Adrenal gland (tissue), 12 donors: ENCODE results near the gene KCNC1. TPM values are rescaled to one million over a fixed set of nuclear protein-coding genes. Genes with fewer than 3 reads are reported as not detected.
A peak's percentile ranks its signal among the peaks of the same experiment; 100 is the strongest.

Experiments used
- DNase-seq, 7 donors: peaks; one replicate each; pipeline ENCODE4 v3.0.0-alpha.2; 2019 to 2020
- H3K27ac ChIP-seq, 5 donors: fragments of 200-600 bp; sonication (generic) in 4 of 5; 1 replicate in 3 of 5; 2 replicates in 2 of 5; pipeline versions ENCODE4 v1.5.1 to v1.8.0; 2016 to 2020; ENCODE audit warnings: mild to moderate bottlenecking in 1 of 5
- H3K27me3 ChIP-seq: fragments of 200-600 bp; 2 replicates; pipeline ENCODE4 v1.8.0; 2021
- H3K36me3 ChIP-seq, 2 donors: fragments of 200-600 bp; replicated peaks in 1 of 2; 1 replicate in 1 of 2; 2 replicates in 1 of 2; pipeline versions ENCODE4 v1.5.1 to v1.8.0; 2018 to 2022
- H3K4me1 ChIP-seq, 2 donors: fragments of 200-600 bp; replicated peaks in 1 of 2; 1 replicate in 1 of 2; 2 replicates in 1 of 2; pipeline versions ENCODE4 v1.5.1 to v1.8.0; 2018 to 2021
- H3K4me3 ChIP-seq, 4 donors: fragments of 200-600 bp; sonication (generic) in 3 of 4; one replicate each; pipeline ENCODE4 v1.5.1; 2016 to 2018
- H3K9me3 ChIP-seq, 3 donors: fragments of 200-600 bp; sonication (generic) in 1 of 3; replicated peaks in 1 of 3; 1 replicate in 2 of 3; 2 replicates in 1 of 3; pipeline versions ENCODE4 v1.5.1 to v1.8.0; 2016 to 2021
- CTCF ChIP-seq, 6 experiments: fragments of 450-650 bp in 4 of 6; fragments of 200-600 bp in 2 of 6; sonication (generic) in 1 of 6; IDR thresholded peaks; 1 replicate in 5 of 6; 2 replicates in 1 of 6; pipeline versions ENCODE4 v1.5.1 to v1.8.0; 2016 to 2021; ENCODE audit warnings: antibody characterized with exemption in 6 of 6, mild to moderate bottlenecking in 2 of 6, moderate library complexity in 1 of 6
- POLR2A ChIP-seq, 2 donors: fragments of 450-650 bp; IDR thresholded peaks; one replicate each; pipeline ENCODE4 v1.6.1; 2017; ENCODE audit warnings: antibody characterized with exemption in 2 of 2, mild to moderate bottlenecking in 2 of 2, moderate library complexity in 1 of 2
- WGBS, 4 donors: extraction: QIAGEN DNeasy Blood & Tissue Kit in 2 of 4; methylation state at CpG; one replicate each; pipeline versions ENCODE4 v1.1.5 to v1.1.7; 2013 to 2017; 5-methylcytosine and 5-hydroxymethylcytosine counted together
- intact Hi-C, 2 donors: fragments of 100-400 bp; cut with DNase I; formaldehyde crosslinking; loops; one replicate each; pipeline versions ENCODE4 v1.14.1 to v1.15.0; 2022 to 2023
- polyA plus RNA-seq, 3 donors: library from polyadenylated mRNA; stranded (reverse); fragments of 200-250 nt in 2 of 3; fragments of 350-450 nt in 1 of 3; fragmentation: Illumina TruSeq in 1 of 3; extraction: RNeasy Lipid Tissue Mini Kit (QIAGEN cat#74804) in 1 of 3; gene quantifications; one replicate each; pipeline ENCODE4 v1.2.3, GENCODE V29; 2013 to 2014
- total RNA-seq, 9 donors: library from RNA; depleted of rRNA in 4 of 9; stranded (reverse); fragments of >200 nt in 4 of 9; fragments of 120-200 nt in 1 of 9; fragmentation: NEBNext Ultra II Directional in 1 of 9; extraction: Animal tissue kit (Norgen Biotek cat#: 25700) in 1 of 9; gene quantifications; one replicate each; pipeline versions ENCODE4 v1.1.0 to v1.2.4, GENCODE V29; 2013 to 2023
- donor health status: healthy with polysubstance abuse.
- donor health status: Bipolar disorder and iron deficiency.
- donor health status: DM: yes; HTN: yes; CAD: no.
- donor health status: DM: no; HTN: no; CAD: no.
- donor health status: DM: no; HTN: no; CAD: no.
- donor health status: DM: yes; HTN: yes; CAD: no.

Gene KCNC1
- total and polyA plus RNA-seq, 12 donors, result 0.06 to 1.3 (median 0.55) TPM; not detected in 3

DNA sequence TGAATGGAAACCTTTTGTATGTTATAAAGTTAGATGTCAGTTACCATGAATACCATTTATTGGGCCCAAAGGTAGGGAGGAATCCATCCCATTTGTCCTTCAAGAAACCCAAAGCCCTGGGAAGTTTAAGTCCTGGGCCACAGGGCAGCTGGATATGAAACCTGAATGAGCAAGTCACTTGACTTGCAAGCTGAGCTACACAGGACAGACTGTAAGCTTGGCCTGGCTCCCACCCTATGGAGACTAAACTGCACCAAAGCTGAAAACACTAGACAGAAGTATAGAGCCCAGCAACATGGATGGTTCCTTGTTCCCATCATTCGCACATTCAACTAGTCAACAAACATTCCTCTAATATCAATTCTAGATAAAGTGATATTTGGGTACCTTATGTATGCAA lies 71.3 kb downstream of the KCNC1 start:
- Histone ChIP-seq H3K27me3 (no peaks in the 10 kb centered on the region), H3K27ac (no peak overlapping the region), H3K4me3 (no peak overlapping the region), H3K36me3 (no peaks in the 10 kb centered on the region), H3K9me3 (no peaks in the 10 kb centered on the region), H3K4me1 (peaks cover 0 to 2% of the 10 kb centered on the region in 2 donors)
- DNase-seq, result no peak
- 78 to 100% (median 98%) methylated on average over 1 of the region's 1 CpG for WGBS, 4 donors
- intact Hi-C loops, result no loop called here
- TF ChIP-seq CTCF (IDR thresholded peaks at IDR 0.05) (no peak), POLR2A (IDR thresholded peaks at IDR 0.05) (no peak)

DNA sequence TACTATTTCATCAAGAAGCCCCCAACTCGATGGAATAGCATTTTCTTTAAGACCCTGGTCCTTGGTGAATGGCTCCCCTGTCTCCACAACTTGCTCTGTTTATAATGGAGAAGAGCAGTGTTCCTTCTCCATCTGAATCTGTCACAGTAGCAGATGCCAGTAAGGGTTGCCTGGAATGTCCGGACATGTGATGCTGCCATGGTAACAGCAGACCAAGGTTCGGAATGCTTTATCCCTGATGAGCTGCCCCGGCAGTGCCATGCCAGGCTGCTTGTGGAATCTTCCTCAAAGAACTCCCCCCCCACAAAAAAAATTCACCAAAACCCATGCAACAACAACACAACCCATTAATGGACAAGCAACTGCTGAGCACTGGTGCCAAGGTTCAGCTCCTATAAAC lies 72.5 kb downstream of the KCNC1 start:
- no peaks in the 10 kb centered on the region for H3K9me3 ChIP-seq
- WGBS, 4 donors, result 85 to 87% (median 86%) methylated on average over 3 to 4 of the region's 4 CpGs
- H3K4me1 ChIP-seq, result peaks cover 0 to 4% of the 10 kb centered on the region in 2 donors
- H3K36me3 ChIP-seq, result no peaks in the 10 kb centered on the region
- no peak overlapping the region for H3K4me3 ChIP-seq
- DNase-seq, result no peak
- intact Hi-C loops, result no loop called here
- TF ChIP-seq POLR2A (IDR thresholded peaks at IDR 0.05) (no peak), CTCF (IDR thresholded peaks at IDR 0.05) (no peak)
- no peaks in the 10 kb centered on the region for H3K27me3 ChIP-seq
- no peak overlapping the region for H3K27ac ChIP-seq

DNA sequence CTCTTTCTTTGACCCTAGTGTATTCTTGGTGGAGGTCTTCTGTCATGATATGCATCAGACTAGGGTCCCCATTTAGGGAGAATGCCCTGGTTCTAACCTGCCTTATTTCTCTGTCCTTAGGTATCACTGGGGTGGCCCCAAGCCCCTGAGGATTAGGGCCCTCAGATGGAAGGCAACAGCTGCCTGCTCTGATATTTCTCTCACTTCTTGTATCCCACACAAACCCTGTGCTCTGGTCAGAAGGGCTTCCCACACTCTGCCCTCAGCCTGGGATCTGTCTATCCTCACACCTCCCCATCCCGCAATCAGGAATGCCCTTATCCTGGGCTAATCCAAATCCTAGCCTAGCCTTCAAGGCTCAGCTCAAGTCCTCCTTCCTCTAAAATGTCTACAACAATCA lies 75.5 kb downstream of the KCNC1 start:
- intact Hi-C loops, result no loop called here
- Histone ChIP-seq H3K27ac (no peak overlapping the region), H3K27me3 (no peaks in the 10 kb centered on the region), H3K36me3 (no peaks in the 10 kb centered on the region), H3K4me1 (peaks cover 0 to 7% of the 10 kb centered on the region in 2 donors), H3K9me3 (no peaks in the 10 kb centered on the region), H3K4me3 (no peak overlapping the region)
- no peak for TF ChIP-seq CTCF (IDR thresholded peaks at IDR 0.05)
- no peak for TF ChIP-seq POLR2A (IDR thresholded peaks at IDR 0.05)
- WGBS, 4 donors, result 82 to 100% (median 93%) methylated on average over 1 of the region's 1 CpG
- DNase-seq, result no peak

DNA sequence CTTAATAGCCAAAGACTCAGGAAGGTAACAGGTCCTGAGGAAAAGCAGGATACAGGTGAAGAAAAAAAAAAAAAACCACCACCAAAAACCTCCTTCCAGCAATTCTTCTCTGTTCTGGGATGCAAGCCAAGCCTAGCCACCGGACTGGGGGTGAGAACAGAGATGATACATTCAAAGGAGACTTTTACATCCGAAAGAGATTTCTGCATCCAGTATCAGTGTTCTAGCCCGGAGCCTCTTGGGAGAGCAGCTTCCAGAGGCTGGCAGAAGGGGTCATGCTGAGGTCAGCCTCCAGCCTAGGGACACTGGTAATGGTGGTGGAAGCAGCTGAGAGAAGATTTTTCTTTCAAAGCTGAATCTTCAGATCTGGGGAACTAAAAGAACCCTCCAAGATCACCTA lies 76.2 kb downstream of the KCNC1 start:
- H3K27ac ChIP-seq, result no peak overlapping the region
- peaks cover 0 to 7% of the 10 kb centered on the region in 2 donors for H3K4me1 ChIP-seq
- no peak for TF ChIP-seq POLR2A (IDR thresholded peaks at IDR 0.05)
- peak in 6 of 7 donors; percentile 10 to 65 (median 23) for DNase-seq
- H3K4me3 ChIP-seq, result no peak overlapping the region
- intact Hi-C loops, result no loop called here
- 51 to 69% (median 58%) methylated on average over 3 of the region's 3 CpGs for WGBS, 4 donors
- H3K36me3 ChIP-seq, result no peaks in the 10 kb centered on the region
- H3K9me3 ChIP-seq, result no peaks in the 10 kb centered on the region
- no peaks in the 10 kb centered on the region for H3K27me3 ChIP-seq

GRCh38 chr11:17811352-17811751 lies 76.8 kb downstream of the KCNC1 start:
- intact Hi-C loops, result no loop called here

More at GRCh38 chr11:17811352-17811751, 76.8 kb downstream of the KCNC1 start:
- Histone ChIP-seq H3K9me3 (no peaks in the 10 kb centered on the region), H3K4me1 (peaks cover 0 to 7% of the 10 kb centered on the region in 2 donors), H3K27ac (no peak overlapping the region), H3K4me3 (no peak overlapping the region), H3K27me3 (no peaks in the 10 kb centered on the region), H3K36me3 (no peaks in the 10 kb centered on the region)
- 83 to 88% (median 85%) methylated on average over 7 of the region's 7 CpGs for WGBS, 4 donors
- TF ChIP-seq POLR2A (IDR thresholded peaks at IDR 0.05), result no peak
- TF ChIP-seq CTCF (IDR thresholded peaks at IDR 0.05), result no peak
- DNase-seq, result no peak
